SIG-M5 treated with dmso at 0.1 percent for 504 hours (cell line): ENCODE results near the gene PDGFRB.

Source experiments
- DNase-seq: peaks from one replicate; lab custom pipeline; 2025; ENCODE audit not compliant: unreplicated experiment; lab: John Stamatoyannopoulos, UW

Gene PDGFRB

GRCh38 chr5:150155258-150156026 lies at the start of gene PDGFRB:
Gene PDGFRB, minus strand, starts transcription at chr5:150155845. Its CDS starts 18,798 bp downstream, at chr5:150137047.
- no peak for DNase-seq

DNA sequence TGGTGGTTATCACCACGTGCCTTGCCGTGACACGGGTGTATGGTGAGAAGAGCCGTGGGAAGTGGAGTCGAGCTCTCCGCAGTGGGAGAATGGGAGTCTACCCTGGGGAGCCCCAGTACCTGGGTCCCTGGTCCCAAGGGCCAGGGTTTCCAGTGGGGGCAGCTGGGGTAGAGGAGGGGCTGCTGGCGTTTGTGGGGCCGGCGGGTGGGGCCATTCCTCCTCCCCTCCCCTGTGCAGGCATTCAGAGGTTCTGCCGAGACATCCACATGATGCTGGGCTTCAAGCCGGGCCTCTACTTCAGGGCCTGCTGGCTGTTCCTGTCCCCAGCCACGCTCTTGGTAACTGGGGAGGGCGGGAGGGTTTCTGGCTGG lies 48.9 kb upstream of the PDGFRB start:
- no peak for DNase-seq

GRCh38 chr5:150203832-150204589 lies 48.4 kb upstream of the PDGFRB start:
- no peak for DNase-seq

GRCh38 chr5:150202501-150202900 lies 46.9 kb upstream of the PDGFRB start:
- DNase-seq = no peak

DNA sequence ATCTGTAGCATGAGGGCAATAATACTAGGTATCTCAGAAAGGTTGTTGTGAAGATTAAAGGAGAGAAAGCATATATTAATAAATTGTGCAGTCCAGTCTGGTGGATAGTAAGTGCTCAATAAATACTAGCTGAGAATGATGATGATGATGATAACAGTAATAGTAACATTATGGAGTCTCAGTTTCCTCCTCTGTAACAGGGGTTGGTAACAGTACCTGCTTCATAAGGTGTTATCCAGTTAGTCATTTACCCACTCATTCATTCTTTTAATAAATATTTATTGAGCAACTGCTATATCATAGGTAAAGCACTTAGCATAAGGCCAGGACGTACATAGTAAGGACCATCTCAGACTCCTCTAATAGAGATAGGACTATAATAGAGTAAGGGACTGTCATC lies 41.8 kb upstream of the PDGFRB start:
- no peak for DNase-seq

GRCh38 chr5:150196986-150197385 lies 41.3 kb upstream of the PDGFRB start:
- DNase-seq = no peak

GRCh38 chr5:150196514-150196913 lies 40.9 kb upstream of the PDGFRB start:
- DNase-seq = no peak

GRCh38 chr5:150195736-150196485 lies 40.3 kb upstream of the PDGFRB start:
- DNase-seq = no peak

GRCh38 chr5:150192462-150192861 lies 36.8 kb upstream of the PDGFRB start:
- no peak for DNase-seq

GRCh38 chr5:150190987-150191386 lies 35.3 kb upstream of the PDGFRB start:
- no peak for DNase-seq

GRCh38 chr5:150190503-150190979 lies 34.9 kb upstream of the PDGFRB start:
- no peak for DNase-seq

DNA sequence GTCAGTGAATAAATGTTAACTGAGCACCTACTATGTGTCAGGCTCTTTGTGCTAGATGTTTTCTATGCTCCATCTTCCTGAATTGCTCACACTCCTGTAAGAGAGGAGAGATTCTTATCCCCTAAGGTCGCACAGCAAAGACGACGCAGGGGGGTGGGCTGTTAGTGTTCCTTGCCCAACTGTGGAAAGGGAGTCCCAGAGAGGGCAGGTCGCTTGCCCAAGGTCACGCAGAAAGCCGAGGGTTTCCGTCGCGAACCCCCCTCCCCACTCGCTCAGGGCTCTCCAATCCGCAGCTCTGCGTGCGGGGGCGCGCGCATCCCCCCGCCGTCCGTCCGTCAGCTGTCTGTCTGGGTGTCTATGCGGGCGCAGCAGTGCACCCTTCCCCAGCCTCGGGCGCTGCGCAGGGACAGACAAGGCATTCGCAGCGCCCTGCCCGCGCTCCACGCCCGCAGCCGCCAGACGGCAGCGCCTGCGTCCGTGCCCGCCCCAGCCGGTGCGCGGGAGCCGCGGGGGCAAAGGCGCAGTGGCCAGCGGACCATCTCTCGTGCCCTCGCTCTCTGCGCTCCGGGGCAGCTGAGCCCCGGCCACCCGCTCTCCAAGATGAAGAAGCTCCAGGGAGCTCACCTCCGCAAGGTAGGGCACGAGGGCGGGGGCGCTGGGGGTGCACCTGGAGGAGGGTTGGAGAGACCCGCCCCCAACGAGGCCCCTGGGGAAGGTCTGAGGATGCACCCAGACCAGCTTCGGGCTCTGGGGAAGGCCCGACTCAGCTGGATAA lies 34.3 kb upstream of the PDGFRB start, which contains the start of gene SLC6A7:
SLC6A7 (plus strand) TSS at position 335 of the 775 bp plus-strand sequence; CDS start at position 601, 266 bp downstream.
- DNase-seq = no peak

- DNase-seq = no peak
Measured at GRCh38 chr5:150189326-150189725, 33.7 kb upstream of the PDGFRB start.

- no peak for DNase-seq
Measured at GRCh38 chr5:150188146-150188842, 32.6 kb upstream of the PDGFRB start.

DNA sequence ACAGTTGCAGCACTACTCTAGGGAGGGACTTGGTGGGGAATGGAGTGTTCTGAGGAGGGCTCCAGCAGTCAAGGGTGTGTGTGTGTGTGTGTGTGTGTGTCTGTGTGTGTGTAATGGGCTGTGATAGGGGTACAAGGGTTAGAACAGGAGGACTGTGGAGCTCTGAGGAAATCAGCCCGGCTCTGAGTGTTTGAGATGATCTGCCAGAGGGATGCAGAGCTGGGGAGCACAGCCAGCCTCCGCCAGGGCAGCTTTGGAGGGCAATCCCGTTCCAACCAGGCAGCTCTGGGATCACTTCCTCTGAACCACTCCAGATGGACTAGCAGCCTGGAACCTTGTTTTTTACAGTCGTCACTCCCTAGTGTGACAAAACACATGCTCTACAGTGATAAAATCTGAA lies 31.3 kb upstream of the PDGFRB start:
- DNase-seq = no peak

- no peak for DNase-seq
Measured at GRCh38 chr5:150186137-150186536, 30.5 kb upstream of the PDGFRB start.

- peak; percentile 74 for DNase-seq
Measured at GRCh38 chr5:150184990-150185912, 29.6 kb upstream of the PDGFRB start.

GRCh38 chr5:150184006-150184405 lies 28.4 kb upstream of the PDGFRB start:
- DNase-seq = no peak

- no peak for DNase-seq
Measured at GRCh38 chr5:150183436-150183835, 27.8 kb upstream of the PDGFRB start.
